Thyroid gland (tissue), 4 donors: ENCODE results near the gene NMNAT1. TPM values are rescaled to one million over a fixed set of nuclear protein-coding genes. Genes with fewer than 3 reads are reported as not detected.

Experiments
- DNase-seq, 2 donors: peaks; one replicate each; pipeline ENCODE4 v3.0.0-alpha.2; 2019
- H3K27ac ChIP-seq, 3 donors: fragments of 200-600 bp; sonication (generic); 1 replicate in 2 of 3; 2 replicates in 1 of 3; pipeline ENCODE4 v1.5.1; 2016 to 2019; ENCODE audit warnings: mild to moderate bottlenecking in 1 of 3, moderate library complexity in 1 of 3
- H3K27me3 ChIP-seq: fragments of 200-600 bp; sonication (generic); one replicate; pipeline ENCODE4 v1.5.1; 2019
- H3K36me3 ChIP-seq, 2 donors: fragments of 200-600 bp; sonication (generic); one replicate each; pipeline ENCODE4 v1.5.1; 2016 to 2019
- H3K4me1 ChIP-seq, 2 donors: fragments of 200-600 bp; sonication (generic); one replicate each; pipeline ENCODE4 v1.5.1; 2017 to 2019
- H3K4me3 ChIP-seq, 3 donors: fragments of 200-600 bp; sonication (generic); replicated peaks in 1 of 3; 1 replicate in 2 of 3; 2 replicates in 1 of 3; pipeline ENCODE4 v1.5.1; 2016; ENCODE audit warnings: mild to moderate bottlenecking in 1 of 3
- H3K9me3 ChIP-seq: fragments of 200-600 bp; sonication (generic); one replicate; pipeline ENCODE4 v1.5.1; 2017
- POLR2A ChIP-seq, 2 donors: fragments of 450-650 bp; IDR thresholded peaks; one replicate each; pipeline ENCODE4 v1.6.1; 2017; ENCODE audit warnings: antibody characterized with exemption in 2 of 2, mild to moderate bottlenecking in 2 of 2, moderate library complexity in 1 of 2
- WGBS, 2 donors: methylation state at CpG; one replicate each; pipeline ENCODE4 v1.1.5; 2017; 5-methylcytosine and 5-hydroxymethylcytosine counted together
- intact Hi-C: fragments of 100-400 bp; cut with DNase I; formaldehyde crosslinking; loops from one replicate; pipeline ENCODE4 v1.15.1; 2023
- total RNA-seq, 4 donors: library from RNA; depleted of rRNA; stranded (reverse); fragments of >200 nt; gene quantifications; one replicate each; pipeline ENCODE4 v1.2.3, GENCODE V29; 2016
- TF ChIP-seq, protein P1 (sequence below), 6 experiments: fragments of 200-600 bp in 3 of 6; fragments of 450-650 bp in 3 of 6; sonication (generic) in 3 of 6; IDR thresholded peaks; one replicate each; pipeline ENCODE4 v1.5.1; 2016 to 2019; ENCODE audit warnings: antibody characterized with exemption in 6 of 6, mild to moderate bottlenecking in 2 of 6, inconsistent platforms in 1 of 6, moderate library complexity in 1 of 6

NMNAT1 gene
- total RNA-seq, 4 donors from 2014 or later = 10.7 to 18.4 (median 14.7) TPM

DNA sequence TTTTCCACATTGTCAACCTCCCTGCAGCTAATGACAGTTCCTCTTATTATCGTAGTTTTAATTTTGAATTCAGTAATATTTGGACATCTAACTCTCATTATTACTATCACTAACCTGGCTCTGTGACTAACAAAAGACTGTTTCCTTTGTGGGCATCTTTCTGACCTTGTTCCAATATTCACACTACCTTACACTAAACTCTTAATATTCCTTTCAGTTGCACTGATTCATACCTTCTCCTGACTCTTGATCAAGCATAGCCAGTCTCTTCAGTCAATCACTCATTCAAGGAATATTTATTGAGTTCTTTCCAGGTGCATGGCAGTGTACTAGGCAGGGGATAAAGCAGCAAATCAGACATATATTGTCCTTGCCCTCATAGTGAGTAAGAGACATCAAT lies 25.4 kb upstream of the NMNAT1 start:
- Histone ChIP-seq H3K4me3 (no peak overlapping the region), H3K9me3 (no peaks in the 10 kb centered on the region), H3K36me3 (no peaks in the 10 kb centered on the region), H3K4me1 (peaks cover 0 to 18% of the 10 kb centered on the region in 2 donors), H3K27ac (no peak overlapping the region), H3K27me3 (no peaks in the 10 kb centered on the region)
- no peak for DNase-seq
- intact Hi-C loops = no loop called here
- WGBS, 2 donors = 89 to 98% methylated on average over 1 of the region's 1 CpG
- no peak for TF ChIP-seq POLR2A (IDR thresholded peaks at IDR 0.05)
- TF ChIP-seq, protein P1, sequence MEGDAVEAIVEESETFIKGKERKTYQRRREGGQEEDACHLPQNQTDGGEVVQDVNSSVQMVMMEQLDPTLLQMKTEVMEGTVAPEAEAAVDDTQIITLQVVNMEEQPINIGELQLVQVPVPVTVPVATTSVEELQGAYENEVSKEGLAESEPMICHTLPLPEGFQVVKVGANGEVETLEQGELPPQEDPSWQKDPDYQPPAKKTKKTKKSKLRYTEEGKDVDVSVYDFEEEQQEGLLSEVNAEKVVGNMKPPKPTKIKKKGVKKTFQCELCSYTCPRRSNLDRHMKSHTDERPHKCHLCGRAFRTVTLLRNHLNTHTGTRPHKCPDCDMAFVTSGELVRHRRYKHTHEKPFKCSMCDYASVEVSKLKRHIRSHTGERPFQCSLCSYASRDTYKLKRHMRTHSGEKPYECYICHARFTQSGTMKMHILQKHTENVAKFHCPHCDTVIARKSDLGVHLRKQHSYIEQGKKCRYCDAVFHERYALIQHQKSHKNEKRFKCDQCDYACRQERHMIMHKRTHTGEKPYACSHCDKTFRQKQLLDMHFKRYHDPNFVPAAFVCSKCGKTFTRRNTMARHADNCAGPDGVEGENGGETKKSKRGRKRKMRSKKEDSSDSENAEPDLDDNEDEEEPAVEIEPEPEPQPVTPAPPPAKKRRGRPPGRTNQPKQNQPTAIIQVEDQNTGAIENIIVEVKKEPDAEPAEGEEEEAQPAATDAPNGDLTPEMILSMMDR (IDR thresholded peaks at IDR 0.05) = no peak

DNA sequence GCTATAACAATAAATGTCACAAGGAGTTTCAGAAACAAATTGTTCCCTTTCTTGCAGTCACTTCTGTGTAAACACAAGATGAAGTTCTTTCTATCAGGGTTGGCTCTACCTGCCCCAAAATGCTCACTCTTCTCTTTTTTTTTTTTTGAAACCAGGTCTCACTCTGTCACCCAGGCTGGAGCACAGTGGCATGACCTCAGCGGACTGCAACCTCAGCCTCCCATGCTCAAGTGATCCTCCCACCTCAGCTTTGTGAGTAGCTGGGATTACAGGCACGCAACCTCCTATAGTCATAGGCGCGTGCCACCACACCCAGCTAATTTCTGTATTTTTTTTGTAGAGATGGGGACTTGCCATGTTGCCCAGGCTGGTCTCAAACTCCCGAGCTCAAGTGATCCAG lies 22.7 kb upstream of the NMNAT1 start:
- Histone ChIP-seq H3K4me1 (peaks cover 0 to 21% of the 10 kb centered on the region in 2 donors), H3K27ac (peak overlapping the region in 1 of 3 donors; percentile 25), H3K9me3 (no peaks in the 10 kb centered on the region), H3K4me3 (no peak overlapping the region), H3K36me3 (no peaks in the 10 kb centered on the region), H3K27me3 (no peaks in the 10 kb centered on the region)
- WGBS, 2 donors = 64 to 89% methylated on average over 5 of the region's 5 CpGs
- intact Hi-C loops = no loop called here
- no peak for TF ChIP-seq POLR2A (IDR thresholded peaks at IDR 0.05)
- peak; percentile 55 to 66 for DNase-seq

DNA sequence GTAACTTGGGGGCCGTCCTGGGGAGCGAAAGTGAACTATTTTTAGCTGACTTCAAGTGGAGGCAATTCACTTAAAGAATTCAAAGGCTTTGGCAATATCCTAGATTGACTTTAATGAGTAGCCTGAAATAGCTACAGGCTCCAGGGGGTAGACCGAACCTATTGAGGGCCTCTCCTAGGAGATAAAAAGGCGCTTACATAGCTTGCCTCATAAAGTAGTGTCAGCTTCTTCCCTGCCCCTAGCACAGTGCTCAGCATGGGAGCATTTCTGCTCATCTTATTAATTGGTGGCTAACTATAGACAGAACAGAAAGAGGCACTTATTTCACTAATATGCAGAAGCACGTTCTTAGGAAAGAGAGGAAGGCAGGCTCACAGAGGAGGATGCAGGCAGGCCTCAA lies 20.9 kb upstream of the NMNAT1 start:
- peak overlapping the region in 2 of 3 donors; percentile 53 to 60 for H3K27ac ChIP-seq
- intact Hi-C loops = no loop called here
- H3K4me3 ChIP-seq = no peak overlapping the region
- peak; percentile 38 to 49 for DNase-seq
- no peaks in the 10 kb centered on the region for H3K27me3 ChIP-seq
- H3K9me3 ChIP-seq = no peaks in the 10 kb centered on the region
- peaks cover 0 to 21% of the 10 kb centered on the region in 2 donors for H3K4me1 ChIP-seq
- TF ChIP-seq POLR2A (IDR thresholded peaks at IDR 0.05) = no peak
- 47 to 54% methylated on average over 5 of the region's 5 CpGs for WGBS, 2 donors
- H3K36me3 ChIP-seq = no peaks in the 10 kb centered on the region

DNA sequence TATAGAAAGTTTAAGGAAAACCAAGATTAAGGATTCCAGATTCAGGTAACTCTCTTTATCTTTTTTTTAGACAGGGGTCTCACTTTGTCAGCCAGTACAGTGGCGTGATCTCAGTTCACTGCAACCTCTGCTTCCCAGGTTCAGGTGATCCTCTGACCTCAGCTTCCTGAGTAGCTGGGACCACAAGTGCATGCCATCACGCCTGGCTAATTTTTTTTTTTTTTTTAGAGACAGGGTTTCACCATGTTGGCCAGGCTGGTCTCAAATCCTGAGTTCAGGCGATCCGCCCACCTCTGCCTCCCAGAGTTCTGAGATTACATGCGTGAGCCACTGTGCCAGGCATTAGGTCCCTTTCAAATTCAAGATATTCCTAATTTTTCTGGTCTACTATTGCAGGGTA lies 16.0 kb upstream of the NMNAT1 start:
- intact Hi-C loops = no loop called here
- Histone ChIP-seq H3K9me3 (no peaks in the 10 kb centered on the region), H3K4me3 (no peak overlapping the region), H3K27ac (no peak overlapping the region), H3K36me3 (peaks cover 8% of the 10 kb centered on the region in 2 donors), H3K4me1 (peaks cover 0 to 9% of the 10 kb centered on the region in 2 donors), H3K27me3 (no peaks in the 10 kb centered on the region)
- WGBS, 2 donors = 86 to 87% methylated on average over 5 of the region's 5 CpGs
- DNase-seq = no peak
- TF ChIP-seq, protein P1 (IDR thresholded peaks at IDR 0.05) = no peak
- TF ChIP-seq POLR2A (IDR thresholded peaks at IDR 0.05) = no peak

DNA sequence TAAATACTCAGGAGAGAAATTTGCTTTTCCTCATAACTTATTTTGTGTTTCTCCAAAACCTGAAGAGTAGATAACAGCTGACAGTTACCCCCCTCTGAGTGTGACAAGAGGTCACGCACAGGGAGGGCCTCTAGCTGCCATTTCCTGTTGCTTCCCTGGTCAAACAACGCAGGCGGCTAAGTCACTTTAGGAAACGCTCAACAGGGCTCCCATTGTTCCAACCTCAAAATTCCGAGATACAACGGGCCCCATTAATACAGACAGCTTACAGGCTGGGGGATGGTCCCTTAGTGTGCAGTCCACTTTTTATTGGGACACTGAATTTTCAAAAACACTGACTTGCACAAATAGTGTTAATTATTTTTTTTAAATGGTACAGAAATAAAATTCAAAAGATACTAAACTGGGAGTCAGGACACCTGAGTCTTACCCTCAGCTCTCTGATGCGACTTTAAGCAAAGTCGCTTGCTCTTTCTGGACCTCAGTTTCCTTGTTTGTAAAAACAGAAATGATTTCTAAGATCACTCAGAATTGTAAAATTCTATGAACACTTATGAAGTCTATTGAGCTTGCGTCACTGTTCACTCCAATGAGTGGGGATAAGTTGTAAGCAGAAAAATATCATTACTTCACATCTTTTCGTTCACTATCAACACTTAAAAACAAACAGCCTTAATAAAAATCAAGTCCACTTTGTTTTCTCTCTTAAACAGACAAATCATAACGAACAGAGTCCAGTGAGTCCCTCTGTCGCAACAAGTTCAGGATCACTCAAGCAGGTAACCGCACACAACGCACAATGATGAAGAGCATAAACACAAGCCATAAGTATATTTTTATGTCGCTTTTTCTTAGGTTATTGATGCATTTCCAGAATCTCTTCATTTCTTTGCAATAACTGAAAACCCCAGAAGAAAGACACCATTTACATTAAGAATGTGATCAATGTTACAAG lies 13.6 kb upstream of the NMNAT1 start:
- intact Hi-C loops = no loop called here

More for the DNA sequence above, 13.6 kb upstream of the NMNAT1 start:
- H3K9me3 ChIP-seq = no peaks in the 10 kb centered on the region
- 80 to 81% methylated on average over 15 of the region's 15 CpGs for WGBS, 2 donors
- H3K36me3 ChIP-seq = peaks cover 15 to 16% of the 10 kb centered on the region in 2 donors
- no peaks in the 10 kb centered on the region for H3K4me1 ChIP-seq
- H3K27me3 ChIP-seq = no peaks in the 10 kb centered on the region
- no peak overlapping the region for H3K4me3 ChIP-seq
- no peak overlapping the region for H3K27ac ChIP-seq
- no peak for TF ChIP-seq POLR2A (IDR thresholded peaks at IDR 0.05)
- TF ChIP-seq, protein P1 (IDR thresholded peaks at IDR 0.05) = no peak
- DNase-seq = no peak
